HepG2 (cell line): Measurements from ENCODE around the gene MARS2. TPM values are rescaled to one million over a fixed set of nuclear protein-coding genes. Genes with fewer than 3 reads are reported as not detected.

ENCODE experiments used
- HOXA3 ChIP-seq: sonication (generic); formaldehyde crosslinking; IDR thresholded peaks from 2 replicates; pipeline ENCODE4 v1.5.0; 2020; ENCODE audit warnings: missing genetic modification reagents
- IRF2 ChIP-seq: IDR thresholded peaks from 2 replicates; pipeline ENCODE4 v1.6.1; 2018; ENCODE audit warnings: missing genetic modification reagents, missing compliant biosample characterization
- KLF6 ChIP-seq: IDR thresholded peaks from 2 replicates; pipeline ENCODE4 v1.8.0; 2016; ENCODE audit warnings: missing biosample characterization, missing genetic modification reagents
- MIER2 ChIP-seq: IDR thresholded peaks from 2 replicates; pipeline ENCODE4 v1.6.1; 2016; ENCODE audit warnings: missing biosample characterization, missing genetic modification reagents
- MIER3 ChIP-seq: IDR thresholded peaks from 2 replicates; pipeline ENCODE4 v1.6.1; 2016; ENCODE audit warnings: missing compliant biosample characterization, borderline replicate concordance
- NPAS2 ChIP-seq: sonication (generic); formaldehyde crosslinking; IDR thresholded peaks from 2 replicates; pipeline ENCODE4 v1.8.0; 2022; ENCODE audit warnings: mild to moderate bottlenecking, missing genetic modification reagents, borderline replicate concordance
- POLR2A ChIP-seq, 2 experiments: IDR thresholded peaks; 2 replicates each; pipeline ENCODE4 v1.6.1; 2011; ENCODE audit warnings: low read depth in 2 of 2, low read length in 2 of 2, mild to moderate bottlenecking in 1 of 2, moderate library complexity in 1 of 2; ENCODE audit not compliant: insufficient read depth in 1 of 2
- REST ChIP-seq, 2 experiments: IDR thresholded peaks; 2 replicates each; pipeline ENCODE4 v1.6.1; 2011 to 2012; ENCODE audit warnings: low read length in 2 of 2, borderline replicate concordance in 1 of 2, low read depth in 1 of 2, mild to moderate bottlenecking in 1 of 2, moderate library complexity in 1 of 2
- ZFP36L2 ChIP-seq: sonication (generic); formaldehyde crosslinking; IDR thresholded peaks from 2 replicates; pipeline ENCODE4 v1.4.0; 2020; ENCODE audit warnings: missing genetic modification reagents
- ZFYVE20 ChIP-seq: sonication (generic); formaldehyde crosslinking; IDR thresholded peaks from 2 replicates; pipeline ENCODE4 v1.8.0; 2023; ENCODE audit warnings: low read depth, mild to moderate bottlenecking, moderate library complexity, missing genetic modification reagents, borderline replicate concordance
- ZNF160 ChIP-seq: sonication (generic); formaldehyde crosslinking; IDR thresholded peaks from 2 replicates; pipeline ENCODE4 v1.8.0; 2022; ENCODE audit warnings: mild to moderate bottlenecking, inconsistent platforms, missing genetic modification reagents
- ZNF274 ChIP-seq: sonication (generic); formaldehyde crosslinking; IDR thresholded peaks from 2 replicates; pipeline ENCODE4 v1.5.1; 2020; ENCODE audit warnings: mild to moderate bottlenecking, missing genetic modification reagents
- ZNF776 ChIP-seq: sonication (generic); formaldehyde crosslinking; IDR thresholded peaks from 2 replicates; pipeline ENCODE4 v1.4.0; 2020; ENCODE audit warnings: mild to moderate bottlenecking, missing genetic modification reagents
- polyA plus RNA-seq, 8 experiments: library from polyadenylated mRNA; depleted of rRNA in 3 of 8; stranded (reverse) in 7 of 8; unstranded in 1 of 8; fragments of >200 nt; fragmentation: Illumina TruSeq in 4 of 8; extraction: Trizol in 4 of 8; gene quantifications; 2 replicates each; pipeline versions ENCODE4 v1.2.1 to v1.2.3, GENCODE V29; 2011 to 2016; ENCODE audit warnings: low read depth in 4 of 8, missing spikeins in 1 of 8, mixed read lengths in 1 of 8; ENCODE audit not compliant: insufficient read depth in 1 of 8
- total RNA-seq, 5 experiments: library from RNA; depleted of rRNA; stranded (reverse); fragments of >200 nt; fragmentation: Illumina TruSeq; extraction: Trizol; gene quantifications; 2 replicates each; pipeline ENCODE4 v1.2.3, GENCODE V29; 2016; ENCODE audit warnings: low read depth in 1 of 5
- TF ChIP-seq, protein P1 (sequence below): sonication (generic); formaldehyde crosslinking; IDR thresholded peaks from 2 replicates; pipeline ENCODE4 v1.8.0; 2023; ENCODE audit warnings: mild to moderate bottlenecking, missing genetic modification reagents
- TF ChIP-seq, protein P2 (sequence below): IDR thresholded peaks from 2 replicates; pipeline ENCODE4 v1.6.1; 2012; ENCODE audit warnings: inconsistent platforms
- TF ChIP-seq, protein P3 (sequence below): sonication (generic); formaldehyde crosslinking; IDR thresholded peaks from 2 replicates; pipeline ENCODE4 v1.4.0; 2020; ENCODE audit warnings: mild to moderate bottlenecking, missing genetic modification reagents
- TF ChIP-seq, protein P4 (sequence below): sonication (generic); formaldehyde crosslinking; IDR thresholded peaks from 2 replicates; pipeline ENCODE4 v1.4.0; 2020; ENCODE audit warnings: missing genetic modification reagents
- TF ChIP-seq, protein P5 (sequence below): fragments of 450-650 bp; IDR thresholded peaks from 2 replicates; pipeline ENCODE4 v1.6.1; 2016

MARS2 gene
- total and polyA plus RNA-seq, 2 of the 13 experiments (the other 11 are each of a cell fraction or from before 2014, with no cell fraction given) = 6.9 to 16.2 TPM

DNA sequence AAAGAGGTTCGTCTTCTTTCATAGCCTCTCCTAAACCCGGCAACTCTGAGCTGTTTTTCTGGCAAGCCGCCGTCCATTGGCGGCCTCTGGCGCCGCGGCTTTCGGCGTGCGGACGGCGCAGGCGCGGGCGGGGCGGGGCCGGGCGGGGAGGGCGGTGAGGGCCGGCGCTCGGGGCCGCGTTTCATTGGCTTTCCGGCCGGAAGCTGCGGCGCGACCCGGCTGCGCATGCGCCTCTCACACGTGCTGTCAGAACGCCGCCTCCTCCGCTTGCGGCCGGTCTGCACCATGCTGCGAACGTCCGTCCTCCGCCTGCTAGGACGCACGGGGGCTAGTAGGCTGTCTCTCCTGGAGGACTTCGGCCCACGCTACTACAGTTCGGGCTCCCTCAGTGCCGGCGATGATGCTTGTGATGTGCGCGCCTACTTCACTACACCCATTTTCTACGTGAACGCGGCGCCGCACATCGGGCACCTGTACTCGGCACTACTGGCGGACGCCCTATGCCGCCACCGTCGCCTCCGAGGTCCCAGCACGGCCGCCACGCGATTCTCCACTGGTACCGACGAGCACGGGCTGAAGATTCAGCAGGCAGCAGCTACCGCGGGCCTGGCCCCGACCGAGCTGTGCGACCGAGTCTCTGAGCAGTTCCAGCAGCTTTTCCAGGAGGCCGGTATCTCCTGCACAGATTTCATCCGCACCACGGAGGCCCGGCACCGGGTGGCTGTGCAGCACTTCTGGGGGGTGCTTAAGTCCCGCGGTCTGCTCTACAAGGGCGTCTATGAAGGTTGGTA, at the start of gene MARS2 (continued):
- TF ChIP-seq IRF2 = peak; percentile 83
- TF ChIP-seq REST (IDR thresholded peaks at IDR 0.05; ENCODE audit: borderline replicate concordance in 1 of 2, low read depth in 1 of 2, low read length in 2 of 2) = peak in 1 of 2 experiments; percentile 10; a peak in 1 of 4 replicates
- TF ChIP-seq, protein P1, sequence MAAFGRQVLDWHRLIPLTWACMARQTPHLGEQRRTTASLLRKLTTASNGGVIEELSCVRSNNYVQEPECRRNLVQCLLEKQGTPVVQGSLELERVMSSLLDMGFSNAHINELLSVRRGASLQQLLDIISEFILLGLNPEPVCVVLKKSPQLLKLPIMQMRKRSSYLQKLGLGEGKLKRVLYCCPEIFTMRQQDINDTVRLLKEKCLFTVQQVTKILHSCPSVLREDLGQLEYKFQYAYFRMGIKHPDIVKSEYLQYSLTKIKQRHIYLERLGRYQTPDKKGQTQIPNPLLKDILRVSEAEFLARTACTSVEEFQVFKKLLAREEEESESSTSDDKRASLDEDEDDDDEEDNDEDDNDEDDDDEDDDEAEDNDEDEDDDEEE = peak; percentile 57; the same call in 1 of the 2 replicates
- TF ChIP-seq KLF6 (CRISPR knock-in tag) = peak; percentile 66; the same call in 1 of the 2 replicates
- TF ChIP-seq, protein P2, sequence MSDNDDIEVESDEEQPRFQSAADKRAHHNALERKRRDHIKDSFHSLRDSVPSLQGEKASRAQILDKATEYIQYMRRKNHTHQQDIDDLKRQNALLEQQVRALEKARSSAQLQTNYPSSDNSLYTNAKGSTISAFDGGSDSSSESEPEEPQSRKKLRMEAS = peak; percentile 99
- TF ChIP-seq, protein P3, sequence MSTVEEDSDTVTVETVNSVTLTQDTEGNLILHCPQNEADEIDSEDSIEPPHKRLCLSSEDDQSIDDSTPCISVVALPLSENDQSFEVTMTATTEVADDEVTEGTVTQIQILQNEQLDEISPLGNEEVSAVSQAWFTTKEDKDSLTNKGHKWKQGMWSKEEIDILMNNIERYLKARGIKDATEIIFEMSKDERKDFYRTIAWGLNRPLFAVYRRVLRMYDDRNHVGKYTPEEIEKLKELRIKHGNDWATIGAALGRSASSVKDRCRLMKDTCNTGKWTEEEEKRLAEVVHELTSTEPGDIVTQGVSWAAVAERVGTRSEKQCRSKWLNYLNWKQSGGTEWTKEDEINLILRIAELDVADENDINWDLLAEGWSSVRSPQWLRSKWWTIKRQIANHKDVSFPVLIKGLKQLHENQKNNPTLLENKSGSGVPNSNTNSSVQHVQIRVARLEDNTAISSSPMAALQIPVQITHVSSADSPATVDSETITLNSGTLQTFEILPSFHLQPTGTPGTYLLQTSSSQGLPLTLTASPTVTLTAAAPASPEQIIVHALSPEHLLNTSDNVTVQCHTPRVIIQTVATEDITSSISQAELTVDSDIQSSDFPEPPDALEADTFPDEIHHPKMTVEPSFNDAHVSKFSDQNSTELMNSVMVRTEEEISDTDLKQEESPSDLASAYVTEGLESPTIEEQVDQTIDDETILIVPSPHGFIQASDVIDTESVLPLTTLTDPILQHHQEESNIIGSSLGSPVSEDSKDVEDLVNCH (CRISPR knock-in tag) = no peak; the same call in 1 of the 2 replicates
- TF ChIP-seq NPAS2 (CRISPR knock-in tag) = no peak
- TF ChIP-seq POLR2A (IDR thresholded peaks at IDR 0.05; ENCODE audit: insufficient read depth in 1 of 2, low read depth in 2 of 2, low read length in 2 of 2) = peak; percentile 93 to 97
- peak; percentile 59; the same call in 1 of the 2 replicates for TF ChIP-seq ZFP36L2 (CRISPR knock-in tag)
- TF ChIP-seq, protein P4, sequence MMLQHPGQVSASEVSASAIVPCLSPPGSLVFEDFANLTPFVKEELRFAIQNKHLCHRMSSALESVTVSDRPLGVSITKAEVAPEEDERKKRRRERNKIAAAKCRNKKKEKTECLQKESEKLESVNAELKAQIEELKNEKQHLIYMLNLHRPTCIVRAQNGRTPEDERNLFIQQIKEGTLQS = no peak
- TF ChIP-seq ZNF776 (CRISPR knock-in tag) = peak; percentile 81; the same call in 1 of the 2 replicates
- no peak for TF ChIP-seq ZNF160 (CRISPR knock-in tag)
- 0 out of 2 replicates have a peak, but pooled peaks have one; percentile 41 for TF ChIP-seq ZFYVE20 (CRISPR knock-in tag)
- TF ChIP-seq MIER3 (CRISPR knock-in tag) = peak; percentile 80
- TF ChIP-seq ZNF274 (CRISPR knock-in tag) = peak; percentile 80; the same call in 1 of the 2 replicates
- peak; percentile 84; the same call in 1 of the 2 replicates for TF ChIP-seq HOXA3 (CRISPR knock-in tag)
- no peak for TF ChIP-seq MIER2 (CRISPR knock-in tag)
- TF ChIP-seq, protein P5, sequence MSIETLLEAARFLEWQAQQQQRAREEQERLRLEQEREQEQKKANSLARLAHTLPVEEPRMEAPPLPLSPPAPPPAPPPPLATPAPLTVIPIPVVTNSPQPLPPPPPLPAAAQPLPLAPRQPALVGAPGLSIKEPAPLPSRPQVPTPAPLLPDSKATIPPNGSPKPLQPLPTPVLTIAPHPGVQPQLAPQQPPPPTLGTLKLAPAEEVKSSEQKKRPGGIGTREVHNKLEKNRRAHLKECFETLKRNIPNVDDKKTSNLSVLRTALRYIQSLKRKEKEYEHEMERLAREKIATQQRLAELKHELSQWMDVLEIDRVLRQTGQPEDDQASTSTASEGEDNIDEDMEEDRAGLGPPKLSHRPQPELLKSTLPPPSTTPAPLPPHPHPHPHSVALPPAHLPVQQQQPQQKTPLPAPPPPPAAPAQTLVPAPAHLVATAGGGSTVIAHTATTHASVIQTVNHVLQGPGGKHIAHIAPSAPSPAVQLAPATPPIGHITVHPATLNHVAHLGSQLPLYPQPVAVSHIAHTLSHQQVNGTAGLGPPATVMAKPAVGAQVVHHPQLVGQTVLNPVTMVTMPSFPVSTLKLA = peak; percentile 79
